Islet precursor cell (in vitro differentiated cells): Measurements from ENCODE around the gene STX18.
A peak's percentile ranks its signal among the peaks of the same experiment; 100 is the strongest.
"Not testable (repeated sequence)": the region's sequence is repeated elsewhere in the genome, so short reads cannot be mapped to it uniquely, and the experiment has no call there.

Experiments
- DNase-seq: peaks from one replicate; pipeline ENCODE4 v3.0.0-alpha.2; 2018

STX18 gene

GRCh38 chr4:4477391-4477790 is 64.5 kb downstream of the STX18 start:
- DNase-seq = no peak

DNA sequence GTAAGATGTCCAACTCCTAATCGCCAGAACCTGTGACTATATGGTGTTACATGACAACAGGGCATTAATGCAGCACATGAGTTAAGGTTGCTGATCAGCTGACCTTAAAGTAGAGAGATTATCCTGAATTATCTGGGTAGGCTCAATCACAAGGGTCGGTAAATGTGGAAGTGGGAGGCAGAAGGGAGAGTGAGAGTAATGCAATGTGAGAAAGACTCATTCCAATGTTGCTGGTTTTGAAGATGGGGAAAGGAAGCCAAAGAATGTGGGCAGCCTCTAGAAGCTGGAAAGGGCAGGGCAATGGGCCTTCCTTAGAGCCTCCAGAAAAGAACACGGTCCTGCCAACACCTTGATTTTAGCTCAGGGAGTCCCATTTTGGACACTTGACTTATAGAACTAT is 67.4 kb downstream of the STX18 start:
- DNase-seq = no peak

- no peak for DNase-seq
Observed at GRCh38 chr4:4472344-4472958, 69.4 kb downstream of the STX18 start.

- DNase-seq = no peak
Observed at GRCh38 chr4:4471195-4471594, 70.7 kb downstream of the STX18 start.

DNA sequence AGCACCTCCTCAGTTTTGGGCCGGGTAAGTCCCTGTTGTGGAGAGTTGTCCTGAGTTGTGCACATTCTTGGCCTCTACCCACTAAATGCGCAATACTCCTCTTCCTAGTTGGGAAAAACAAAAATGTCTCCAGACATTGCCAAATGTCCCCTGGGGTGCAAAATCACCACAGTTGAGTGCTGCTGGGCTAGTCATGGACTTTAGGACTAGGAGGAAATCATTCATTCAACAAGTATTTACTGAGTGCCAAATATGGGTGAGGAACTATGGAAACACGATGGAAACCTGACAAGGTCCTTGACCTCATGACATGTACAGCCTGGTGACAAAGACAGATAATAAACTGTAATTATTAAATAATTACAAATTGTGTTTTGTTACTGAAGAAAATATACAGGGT is 71.6 kb downstream of the STX18 start:
- no peak for DNase-seq

DNA sequence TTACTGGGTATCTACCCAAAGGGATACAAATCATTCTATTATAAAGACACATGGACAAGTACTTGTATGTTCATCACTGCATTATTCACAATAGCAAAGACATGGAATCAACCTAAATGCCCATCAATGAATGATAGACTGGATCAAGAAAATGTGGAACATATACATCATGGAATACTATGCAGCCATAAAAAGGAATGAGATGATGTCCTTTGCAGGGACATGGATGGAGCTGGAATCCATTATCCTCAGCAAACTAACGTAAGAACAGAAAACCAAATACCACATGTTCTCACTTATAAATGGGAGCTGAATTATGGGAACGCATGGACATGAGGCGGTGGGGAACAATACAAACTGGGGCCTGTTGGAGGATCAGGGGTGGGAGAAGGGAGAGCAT is 76.6 kb downstream of the STX18 start:
- DNase-seq = not testable (repeated sequence)

GRCh38 chr4:4462970-4463369 is 78.9 kb downstream of the STX18 start:
- DNase-seq = no peak

- no peak for DNase-seq
Observed at GRCh38 chr4:4461850-4462249, 80.0 kb downstream of the STX18 start.

GRCh38 chr4:4461178-4461577 is 80.7 kb downstream of the STX18 start:
- no peak for DNase-seq

GRCh38 chr4:4460759-4461158 is 81.1 kb downstream of the STX18 start:
- no peak for DNase-seq

- no peak for DNase-seq
Observed at GRCh38 chr4:4459181-4459580, 82.7 kb downstream of the STX18 start.

- DNase-seq = peak; percentile 92
Observed at GRCh38 chr4:4457803-4458553, 83.9 kb downstream of the STX18 start.

- DNase-seq = no peak
Observed at GRCh38 chr4:4456816-4457578, 84.9 kb downstream of the STX18 start.

GRCh38 chr4:4456351-4456750 is 85.5 kb downstream of the STX18 start:
- DNase-seq = peak; percentile 98

DNA sequence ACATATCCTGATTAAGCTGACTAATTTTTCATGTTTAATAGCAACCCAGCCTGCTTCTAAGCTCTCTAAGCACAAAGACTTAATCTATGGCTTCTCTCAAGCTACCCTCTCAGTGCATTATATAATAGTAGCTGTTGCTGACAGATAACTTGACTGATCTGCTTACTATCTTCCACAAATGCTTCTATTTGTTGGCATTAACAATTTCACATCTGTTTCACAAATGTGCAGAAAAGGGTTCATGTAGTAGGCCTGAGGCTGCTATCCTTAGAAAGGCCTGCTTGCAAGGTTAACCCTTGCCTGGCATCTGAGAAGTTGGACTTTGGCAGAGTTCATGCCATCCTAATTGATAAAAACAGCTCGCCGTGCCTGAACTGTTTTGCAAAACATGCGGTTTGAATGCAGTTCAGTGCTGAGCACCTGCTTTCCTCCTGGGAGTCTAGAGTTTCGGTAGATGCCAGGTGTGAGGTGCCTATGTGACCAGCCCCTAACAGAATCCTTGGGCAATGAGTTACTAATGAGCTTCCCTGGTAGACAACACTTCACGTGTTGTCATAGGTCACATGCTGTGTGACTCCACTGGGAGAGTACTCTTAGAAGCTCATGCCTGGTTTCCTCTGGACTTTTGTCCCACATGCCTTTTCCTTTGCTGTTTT is 86.5 kb downstream of the STX18 start:
- DNase-seq = no peak

- DNase-seq = no peak
Observed at GRCh38 chr4:4446434-4446833, 95.4 kb downstream of the STX18 start.

DNA sequence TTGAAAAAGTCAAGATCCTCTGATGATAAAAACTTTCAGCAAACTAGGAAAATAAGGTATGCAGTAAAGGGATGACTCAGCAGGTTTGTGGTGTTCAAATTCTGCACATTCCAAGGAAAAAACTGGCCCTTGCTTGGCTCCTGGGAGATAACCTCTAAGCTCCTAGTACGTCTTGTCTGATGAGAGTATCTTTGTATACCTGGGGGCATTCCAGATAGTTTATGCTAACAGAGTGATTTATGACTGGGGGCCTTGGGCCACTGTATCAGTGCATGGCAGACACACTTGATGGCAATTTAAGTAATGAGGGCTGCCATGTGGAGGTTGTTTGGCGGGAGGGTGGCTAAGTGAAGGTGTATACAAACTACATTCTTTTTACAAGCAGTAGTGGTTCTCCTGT is 98.0 kb downstream of the STX18 start:
- DNase-seq = peak; percentile 93

- DNase-seq = no peak
Observed at GRCh38 chr4:4440333-4441061, 101.4 kb downstream of the STX18 start.

- no peak for DNase-seq
Observed at GRCh38 chr4:4439782-4440181, 102.1 kb downstream of the STX18 start.

DNA sequence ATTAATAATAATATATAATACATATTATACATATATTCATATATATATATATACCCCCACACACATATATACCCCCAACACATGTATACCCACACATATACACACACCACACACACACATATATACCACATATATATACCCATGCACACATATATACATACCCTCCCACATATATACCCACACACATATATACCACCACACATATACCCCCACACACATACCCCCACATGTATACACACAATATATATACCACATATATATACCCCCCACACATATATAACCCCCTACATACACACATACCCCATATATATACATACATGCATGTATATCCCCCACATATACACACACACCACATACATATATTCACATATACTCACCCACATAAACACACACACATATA is 103.0 kb downstream of the STX18 start:
- DNase-seq = no peak

GRCh38 chr4:4437798-4438470 is 103.9 kb downstream of the STX18 start:
- DNase-seq = peak; percentile 26

GRCh38 chr4:4436244-4436823 is 105.5 kb downstream of the STX18 start:
- no peak for DNase-seq
